IMR-90 (cell line): ENCODE measurements around the gene PIEZO2. TPM values are rescaled to one million over a fixed set of nuclear protein-coding genes. Genes with fewer than 3 reads are reported as not detected.

Experiments
- ATAC-seq: fragments of 200-7000 bp; cut with Tn5 transposase; 2 replicates; pipeline ENCODE4 v1.9.1; 2020; ENCODE audit warnings: low read depth, mild to moderate bottlenecking, moderate library complexity
- Bru-seq: library from RNA; stranded (reverse); fragments of 400-500 nt; gene quantifications from one replicate; lab custom pipeline; 2021; lab: Mats Ljungman, UMichigan
- BruChase-seq, 2 experiments: library from RNA; stranded (reverse); fragments of 400-500 nt; gene quantifications; one replicate each; lab custom pipeline; 2021; lab: Mats Ljungman, UMichigan
- BruUV-seq: library from RNA; stranded (reverse); fragments of 400-500 nt; replicated peaks from 2 replicates; lab custom pipeline; 2021; lab: Mats Ljungman, UMichigan
- CTCF ChIA-PET: fragments of 300-600 bp; formaldehyde crosslinking; extraction: SDS; loops from one replicate; lab custom pipeline; 2021; ENCODE audit warnings: antibody characterized with exemption; lab: Yijun Ruan, JAX
- POLR2A ChIA-PET: fragments of 300-600 bp; sonication (Branson Sonifier 250); formaldehyde crosslinking; loops from one replicate; lab custom pipeline; 2022; ENCODE audit warnings: antibody characterized with exemption; ENCODE audit not compliant: unreplicated experiment; lab: Charles Lee
- DNase-seq: peaks from one replicate; pipeline ENCODE4 v3.0.0; 2013
- H2AFZ ChIP-seq: replicated peaks from 2 replicates; pipeline ENCODE3; 2013; ENCODE audit warnings: low read length, mild to moderate bottlenecking; ENCODE audit not compliant: poor library complexity
- H2AK5ac ChIP-seq: 2 replicates; pipeline ENCODE4 v1.6.1; 2013; ENCODE audit warnings: low read depth, low read length, inconsistent platforms
- H2AK9ac ChIP-seq: replicated peaks from 2 replicates; pipeline ENCODE3; 2013; ENCODE audit warnings: mild to moderate bottlenecking, low read depth, low read length, moderate library complexity; ENCODE audit not compliant: poor library complexity
- H2BK120ac ChIP-seq: 2 replicates; pipeline ENCODE4 v1.6.1; 2013; ENCODE audit warnings: low read depth, low read length, inconsistent platforms
- H2BK15ac ChIP-seq: 3 replicates; pipeline ENCODE4 v1.6.1; 2013; ENCODE audit warnings: low read depth, low read length, inconsistent platforms
- H2BK20ac ChIP-seq: 2 replicates; pipeline ENCODE4 v1.6.1; 2013; ENCODE audit warnings: low read depth, mild to moderate bottlenecking, inconsistent platforms, low read length, moderate library complexity
- H2BK5ac ChIP-seq: 2 replicates; pipeline ENCODE4 v1.6.1; 2013; ENCODE audit warnings: mild to moderate bottlenecking, low read depth, low read length, inconsistent platforms; ENCODE audit not compliant: poor library complexity, severe bottlenecking
- H3K14ac ChIP-seq: replicated peaks from 2 replicates; pipeline ENCODE4 v1.6.1; 2013; ENCODE audit warnings: low read depth, low read length, inconsistent platforms
- H3K18ac ChIP-seq: 2 replicates; pipeline ENCODE4 v1.6.1; 2013; ENCODE audit warnings: low read depth, low read length, control low read depth
- H3K23ac ChIP-seq: 2 replicates; pipeline ENCODE4 v1.6.1; 2013; ENCODE audit warnings: low read depth, low read length, inconsistent platforms
- H3K27ac ChIP-seq: 2 replicates; pipeline ENCODE4 v1.5.1; 2013; ENCODE audit warnings: mild to moderate bottlenecking, control low read depth, low read length; ENCODE audit not compliant: insufficient read depth
- H3K27me3 ChIP-seq: 2 replicates; pipeline ENCODE4 v1.6.1; 2013; ENCODE audit warnings: low read length; ENCODE audit not compliant: control insufficient read depth, insufficient read depth
- H3K36me3 ChIP-seq: 2 replicates; pipeline ENCODE4 v1.6.1; 2013; ENCODE audit warnings: low read length, mixed read lengths; ENCODE audit not compliant: control insufficient read depth, insufficient read depth
- H3K4ac ChIP-seq: 2 replicates; pipeline ENCODE4 v1.6.1; 2013; ENCODE audit warnings: low read depth, low read length, inconsistent platforms
- H3K4me1 ChIP-seq: 2 replicates; pipeline ENCODE4 v1.6.1; 2013; ENCODE audit warnings: low read length, mixed read lengths; ENCODE audit not compliant: control insufficient read depth, insufficient read depth
- H3K4me2 ChIP-seq: 2 replicates; pipeline ENCODE4 v1.6.1; 2013; ENCODE audit warnings: low read depth, mild to moderate bottlenecking, control low read depth, low read length, moderate library complexity
- H3K4me3 ChIP-seq: 2 replicates; pipeline ENCODE4 v1.5.1; 2013; ENCODE audit warnings: low read depth, mild to moderate bottlenecking, control low read depth, low read length, moderate library complexity; ENCODE audit not compliant: insufficient read depth
- H3K56ac ChIP-seq: 2 replicates; pipeline ENCODE4 v1.6.1; 2013; ENCODE audit warnings: low read length, inconsistent platforms; ENCODE audit not compliant: insufficient read depth; ENCODE audit errors: extremely low read depth
- H3K79me1 ChIP-seq, 2 experiments: 2 replicates each; pipeline ENCODE4 v1.6.1; 2013; ENCODE audit warnings: low read length in 2 of 2, inconsistent platforms in 1 of 2, low read depth in 1 of 2
- H3K9ac ChIP-seq: 2 replicates; pipeline ENCODE4 v1.6.1; 2013; ENCODE audit warnings: low read depth, low read length, control low read depth
- H3K9me1 ChIP-seq: 2 replicates; pipeline ENCODE4 v1.6.1; 2013; ENCODE audit warnings: low read length, inconsistent platforms; ENCODE audit not compliant: insufficient read depth
- H3K9me3 ChIP-seq: 2 replicates; pipeline ENCODE4 v1.6.1; 2013; ENCODE audit warnings: low read length; ENCODE audit not compliant: control insufficient read depth, insufficient read depth
- H4K20me1 ChIP-seq: 2 replicates; pipeline ENCODE4 v1.6.1; 2013; ENCODE audit warnings: low read length, inconsistent platforms; ENCODE audit not compliant: insufficient read depth
- H4K5ac ChIP-seq: 2 replicates; pipeline ENCODE4 v1.6.1; 2013; ENCODE audit warnings: mild to moderate bottlenecking, low read depth, low read length, control low read depth
- H4K8ac ChIP-seq, 2 experiments: 2 replicates each; pipeline ENCODE4 v1.6.1; 2013; ENCODE audit warnings: low read depth in 2 of 2, low read length in 2 of 2, control low read depth in 1 of 2, inconsistent platforms in 1 of 2
- H4K91ac ChIP-seq: 2 replicates; pipeline ENCODE4 v1.6.1; 2013; ENCODE audit warnings: low read depth, low read length, inconsistent platforms; ENCODE audit not compliant: insufficient read depth
- ELK1 ChIP-seq: fragments of 150-350 bp; IDR thresholded peaks from 2 replicates; pipeline ENCODE4 v1.6.1; 2016; ENCODE audit warnings: low read depth, mild to moderate bottlenecking, low read length, moderate library complexity, borderline replicate concordance
- MAZ ChIP-seq: IDR thresholded peaks from 2 replicates; pipeline ENCODE4 v1.6.1; 2012; ENCODE audit warnings: low read depth, mild to moderate bottlenecking, low read length, improper control_type of control experiment, moderate library complexity, borderline replicate concordance
- WGBS, 2 experiments: methylation state at CpG; one replicate each; pipeline versions ENCODE4 v1.1.5 to v1.1.7; 2013; ENCODE audit warnings: missing lambda C conversion rate in 2 of 2; ENCODE audit not compliant: insufficient read length in 1 of 2; ENCODE audit errors: extremely low coverage in 2 of 2; 5-methylcytosine and 5-hydroxymethylcytosine counted together
- dilution Hi-C: fragments of 300-500 bp; cut with HindIII; formaldehyde crosslinking; loops from one replicate; pipeline ENCODE4 v1.14.3; 2018; ENCODE audit warnings: low sequenced_read_pairs; ENCODE audit not compliant: unreplicated experiment
- in situ Hi-C: fragments of 300-500 bp; cut with MboI; formaldehyde crosslinking; loops from 3 replicates; pipeline ENCODE4 v1.14.3; 2019; ENCODE audit warnings: low sequenced_read_pairs, inconsistent platforms, mixed read lengths
- intact Hi-C: fragments of 100-400 bp; cut with micrococcal nuclease; formaldehyde crosslinking; loops from 2 replicates; pipeline ENCODE4 v1.10.0; 2022
- long read RNA-seq: library from polyadenylated mRNA; unstranded; transcript quantifications from one replicate; pipeline ENCODE4 v2.0.0, GENCODE V29; 2021; ENCODE audit not compliant: unreplicated experiment
- polyA plus RNA-seq, 3 experiments: library from polyadenylated mRNA; depleted of rRNA; stranded (reverse); fragments of >200 nt; gene quantifications; 2 replicates each; pipeline ENCODE4 v1.2.3, GENCODE V29; 2012; ENCODE audit warnings: low replicate concordance in 1 of 3
- total RNA-seq: library from RNA; depleted of rRNA; stranded (reverse); fragments of >200 nt; gene quantifications from 2 replicates; pipeline ENCODE4 v1.2.3, GENCODE V29; 2012; rRNA removed

Gene PIEZO2
- total RNA-seq (3.3 and 4.1 TPM in 2 replicates), polyA plus RNA-seq (2012; rRNA removed) (2.2 and 2.4 TPM in 2 replicates), Bru-seq, nascent RNA (percentile 78 among the genes with signal in this experiment), BruChase-seq, experiment 1, labeled RNA remaining after a 6-hour chase (percentile 71 among the genes with signal in this experiment), BruChase-seq, experiment 2, labeled RNA remaining after a 2-hour chase (percentile 75 among the genes with signal in this experiment)
- 1.5 and 1.9 TPM in 2 replicates for polyA plus RNA-seq (2012; cell fraction: cytosol; rRNA removed)
- polyA plus RNA-seq (2012; cell fraction: nucleus; rRNA removed; ENCODE audit: low replicate concordance) = 1.6 and 3.6 TPM in 2 replicates
- long read RNA-seq, partial matches to known transcripts = 17 of 23 reads
- long read RNA-seq, other reads (novel, unspliced or antisense) = 6 of 23 reads

- dilution Hi-C loops = no loop called here
- peak within 1 kb of the TSS; percentile 74 for H2BK120ac ChIP-seq
- H3K4ac ChIP-seq = peak within 1 kb of the TSS; percentile 54
- peak within 1 kb of the TSS; percentile 36; the same call in 1 of the 2 replicates for H3K27ac ChIP-seq
- in situ Hi-C loops = loop anchor here (5.0 kb wide), 2 partner anchors 297 to 587 kb away; no protein-coding TSS in a partner anchor
- H3K4me2 ChIP-seq = peak within 1 kb of the TSS; percentile 89
- no peak within 1 kb of the TSS for H3K56ac ChIP-seq
- POLR2A ChIA-PET = interaction anchor here (0.6 to 0.7 kb wide), 2 partner anchors 298 to 299 kb away, joined by 3 to 4 read pairs; no protein-coding TSS in a partner anchor
- peak within 1 kb of the TSS; percentile 42; the same call in 1 of the 2 replicates for H3K18ac ChIP-seq
- CTCF ChIA-PET = interaction anchor here (1.1 kb wide), 1 partner anchor 109 kb away, joined by 3 read pairs; no protein-coding TSS in a partner anchor
- no peaks in the 10 kb centered on the region for H3K9me3 ChIP-seq
- TF ChIP-seq ELK1 (no peak), MAZ (peak; percentile 38; the same call in 1 of the 2 replicates)
- peaks cover 4% of the 10 kb centered on the region; the same call in 1 of the 2 replicates for H4K20me1 ChIP-seq
- H3K4me1 ChIP-seq = peaks cover 5% of the 10 kb centered on the region; the same call in 1 of the 2 replicates
- peak within 1 kb of the TSS; percentile 21; the same call in 1 of the 2 replicates for H2BK20ac ChIP-seq
- peak; percentile 98 for ATAC-seq
- H3K36me3 ChIP-seq = peaks cover 2% of the 10 kb centered on the region; the same call in 1 of the 2 replicates
- no peak within 1 kb of the TSS for H2BK5ac ChIP-seq
- H4K5ac ChIP-seq = no peak within 1 kb of the TSS; the same call in 1 of the 2 replicates
- H2AFZ ChIP-seq = peak within 1 kb of the TSS; percentile 76
- 3% methylated on average over 33 of the region's 62 CpGs; no CpG with 5 or more reads in 1 of the 2 experiments for WGBS, 2 experiments
- H4K8ac ChIP-seq = peak within 1 kb of the TSS; percentile 54 to 59; a peak in 2 of 4 replicates
- H3K9me1 ChIP-seq = peaks cover 3% of the 10 kb centered on the region; the same call in 1 of the 2 replicates
- peaks cover 12% of the 10 kb centered on the region for H3K27me3 ChIP-seq
- peak; percentile 65 for DNase-seq
- peak within 1 kb of the TSS; percentile 69 for H3K4me3 ChIP-seq
- peak within 1 kb of the TSS; percentile 72 for H2AK5ac ChIP-seq
- no TSS peak for BruUV-seq
- H4K91ac ChIP-seq = peak within 1 kb of the TSS; percentile 52; the same call in 1 of the 2 replicates
- intact Hi-C loops = loop anchor here (1.0 to 10.0 kb wide), 3 partner anchors 222 to 365 kb away; no protein-coding TSS in a partner anchor
- H3K23ac ChIP-seq = peak within 1 kb of the TSS; percentile 65
- H3K9ac ChIP-seq = peak within 1 kb of the TSS; percentile 73
- H3K14ac ChIP-seq = 0 out of 2 replicates have a peak within 1 kb of the TSS, but pooled peaks have one; percentile 45
- peaks cover 0 to 29% of the 10 kb centered on the region in 2 experiments; a peak in 2 of 4 replicates for H3K79me1 ChIP-seq
- H2BK15ac ChIP-seq = no peak within 1 kb of the TSS; the same call in 2 of the 3 replicates
- peak within 1 kb of the TSS; percentile 87 for H2AK9ac ChIP-seq
Measured at GRCh38 chr18:11149441-11150270, at the start of gene PIEZO2. Gene PIEZO2, minus strand, starts transcription at chr18:11149569. Its CDS starts 981 bp downstream, at chr18:11148588.
